ENCODE data around the gene HAPSTR1.

- TF ChIP-seq CTCF (IDR thresholded peaks at IDR 0.05) (no peak), POLR2A (IDR thresholded peaks at IDR 0.05) (no peak)
Observed at GRCh38 chr16:9114112-9114511, 22.7 kb downstream of the HAPSTR1 start.

Data from heart left ventricle (tissue), 13 donors.